Activated naive CD4-positive, alpha-beta T cell (primary cell): ENCODE measurements around the gene PPP1CA.
"Not testable (repeated sequence)": the region's sequence is repeated elsewhere in the genome, so short reads cannot be mapped to it uniquely, and the experiment has no call there.

Experiments used
- DNase-seq, 4 experiments: peaks; one replicate each; lab custom pipeline; 2025; lab: John Stamatoyannopoulos, UW

Gene PPP1CA

DNA sequence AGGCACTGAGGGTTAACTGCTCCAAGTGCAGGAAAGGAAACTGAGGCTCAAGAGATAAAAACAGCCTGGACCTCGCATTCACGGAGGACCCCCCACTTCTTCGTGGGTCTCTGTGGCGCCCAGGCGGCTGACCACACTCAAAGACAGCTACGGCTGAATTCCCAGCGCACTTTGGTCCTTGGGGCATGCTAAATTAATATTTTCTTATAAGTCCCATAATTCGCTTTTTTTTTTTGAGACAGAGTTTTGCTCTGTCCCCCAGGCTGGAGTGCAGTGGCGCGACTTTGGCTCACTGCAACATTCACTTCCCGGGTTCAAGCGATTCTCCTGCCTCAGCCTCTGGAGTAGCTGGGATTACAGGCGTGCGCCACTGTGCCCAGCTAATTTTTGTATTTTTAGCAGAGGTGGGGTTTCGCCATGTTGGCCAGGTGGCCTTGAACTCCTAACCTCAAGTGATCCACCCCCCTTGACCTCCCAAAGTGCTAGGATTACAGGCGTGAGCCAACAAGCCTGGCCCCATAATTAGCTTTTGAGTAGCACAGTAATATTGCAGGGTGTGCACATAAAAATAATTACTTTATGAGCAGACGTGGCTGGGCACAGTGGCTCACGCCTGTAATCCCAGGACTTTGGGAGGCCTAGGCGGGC, 658 bp upstream of the PPP1CA start:
- not testable (repeated sequence) for DNase-seq

DNA sequence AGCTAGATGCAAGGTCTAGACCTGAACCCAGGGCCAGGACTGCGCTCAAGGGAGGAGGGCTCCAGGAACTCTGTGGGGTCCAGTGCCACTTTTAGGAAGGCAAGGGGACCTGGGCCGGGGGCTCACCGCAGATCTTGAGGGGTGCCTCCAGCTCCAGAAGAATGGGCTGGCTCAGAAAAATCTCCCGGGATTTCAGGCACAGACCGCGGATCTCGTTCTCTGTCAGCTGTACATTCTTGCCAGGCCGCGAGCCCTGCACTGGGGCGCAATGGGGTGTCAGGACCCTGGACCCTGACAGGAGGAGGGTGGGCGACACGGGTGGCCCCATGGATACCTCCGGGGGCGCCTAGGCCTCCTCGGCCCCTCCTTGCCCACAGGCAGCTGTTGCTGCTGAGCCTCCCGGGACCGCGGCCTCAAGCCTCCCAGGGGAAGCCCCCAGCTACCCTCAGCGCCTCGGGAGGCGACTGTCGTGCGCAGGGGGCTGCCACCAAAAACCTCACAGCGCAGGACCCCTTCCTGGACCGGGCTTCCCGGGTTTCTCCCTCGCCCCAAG, 640 bp downstream of the PPP1CA start:
- no peak for DNase-seq

DNA sequence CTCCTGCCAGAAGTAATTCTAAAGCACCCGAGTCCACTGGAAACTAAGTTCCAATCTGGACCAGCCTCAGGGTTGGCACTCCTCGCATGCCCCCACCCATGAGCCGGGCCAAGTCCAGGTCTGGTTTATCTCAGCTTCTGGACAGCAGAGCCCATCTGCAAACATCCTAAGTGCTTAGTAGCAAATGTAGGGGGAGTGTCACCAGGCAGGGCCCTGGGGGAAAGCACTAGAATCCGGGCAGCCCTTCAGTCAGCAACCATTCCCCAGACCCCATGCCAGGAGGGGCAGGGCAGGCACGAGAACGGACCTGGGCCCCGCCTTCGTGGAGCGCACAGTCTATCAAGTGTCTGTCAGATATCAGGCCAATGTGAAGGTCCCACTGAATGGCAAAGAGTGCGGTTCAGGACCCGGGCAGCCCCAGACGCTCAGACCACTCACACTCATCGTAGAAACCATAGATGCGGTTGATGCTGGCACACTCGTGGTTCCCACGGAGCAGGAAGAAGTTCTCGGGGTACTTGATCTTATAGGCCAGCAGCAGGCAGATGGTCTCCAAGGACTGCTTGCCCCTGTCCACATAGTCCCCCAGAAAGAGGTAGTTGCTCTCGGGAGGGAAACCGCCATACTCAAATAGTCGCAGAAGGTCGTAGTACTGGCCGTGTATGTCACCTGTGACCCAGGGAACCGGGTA, 1.3 kb downstream of the PPP1CA start:
- no peak for DNase-seq

DNA sequence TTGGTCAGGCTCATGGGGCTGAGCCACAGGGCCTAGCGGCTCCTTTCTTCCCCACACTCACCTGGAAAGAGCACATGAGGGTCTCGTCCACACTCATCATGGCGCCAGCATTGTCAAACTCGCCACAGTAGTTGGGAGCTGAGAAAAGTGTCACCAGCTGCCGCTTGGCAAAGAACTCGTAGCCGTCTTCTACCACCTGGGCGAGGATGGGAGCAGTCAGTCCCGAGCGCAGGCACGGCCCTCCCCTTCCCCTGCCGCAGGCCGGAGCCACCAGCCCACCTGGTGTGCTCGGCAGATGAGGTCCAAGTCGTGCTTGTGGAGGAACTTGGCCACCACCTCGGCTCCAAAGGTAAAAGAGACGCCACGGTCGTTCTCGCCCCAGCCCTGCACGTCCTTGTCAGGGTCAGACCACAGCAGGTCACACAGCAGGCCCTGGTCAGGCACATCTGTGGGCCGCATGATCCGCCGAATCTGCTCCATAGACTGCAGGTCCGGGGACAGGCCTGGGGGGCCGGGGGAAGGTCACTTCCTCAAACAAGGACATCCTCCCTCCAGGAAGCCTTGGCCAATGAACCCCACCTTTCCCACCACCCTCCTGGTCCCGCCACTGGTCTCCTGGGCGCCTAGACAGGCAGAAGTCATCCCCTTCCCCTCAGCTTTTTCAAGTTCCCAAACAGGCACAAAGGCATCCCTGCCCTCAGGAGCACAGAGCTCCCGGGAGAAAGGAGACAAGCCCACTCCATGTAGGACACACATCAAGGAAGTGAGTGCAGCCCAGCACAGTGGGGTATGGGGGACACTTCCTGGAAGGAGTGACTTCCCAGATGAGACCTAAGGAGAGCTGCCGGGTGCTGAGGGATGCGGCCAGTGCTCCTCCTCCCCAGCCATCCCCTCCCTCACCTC, 2.7 kb downstream of the PPP1CA start:
- no peak for DNase-seq

DNA sequence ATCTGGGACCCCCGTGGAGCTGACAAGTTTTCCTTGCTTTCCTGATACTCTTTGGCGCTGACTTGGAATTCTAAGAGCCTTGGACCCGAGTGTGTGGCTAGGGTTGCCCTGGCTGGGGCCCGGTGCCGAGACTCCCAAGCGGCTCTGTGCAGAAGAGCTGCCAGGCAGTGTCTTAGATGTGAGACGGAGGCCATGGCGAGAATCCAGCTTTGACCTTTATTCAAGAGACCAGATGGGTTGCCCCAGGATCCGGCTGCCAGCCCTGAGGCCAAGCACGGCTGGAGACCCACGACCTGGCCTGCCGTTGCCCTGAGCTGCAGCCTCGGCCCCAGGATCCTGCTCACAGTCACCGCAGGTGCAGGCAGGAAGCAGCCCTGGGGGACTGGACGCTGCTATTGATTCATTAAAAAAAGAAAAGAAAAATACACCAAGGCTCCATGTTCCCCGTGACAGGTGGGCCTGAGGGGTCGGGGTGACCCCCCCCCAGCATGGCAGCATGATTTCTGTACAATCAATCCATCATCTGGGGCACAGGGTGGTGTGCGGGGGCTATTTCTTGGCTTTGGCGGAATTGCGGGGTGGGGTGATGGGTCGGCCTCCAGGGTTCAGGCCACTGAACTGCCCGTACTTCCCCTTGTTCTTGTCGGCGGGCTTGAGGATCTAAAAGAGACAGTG, 3.5 kb downstream of the PPP1CA start:
- DNase-seq = no peak

DNA sequence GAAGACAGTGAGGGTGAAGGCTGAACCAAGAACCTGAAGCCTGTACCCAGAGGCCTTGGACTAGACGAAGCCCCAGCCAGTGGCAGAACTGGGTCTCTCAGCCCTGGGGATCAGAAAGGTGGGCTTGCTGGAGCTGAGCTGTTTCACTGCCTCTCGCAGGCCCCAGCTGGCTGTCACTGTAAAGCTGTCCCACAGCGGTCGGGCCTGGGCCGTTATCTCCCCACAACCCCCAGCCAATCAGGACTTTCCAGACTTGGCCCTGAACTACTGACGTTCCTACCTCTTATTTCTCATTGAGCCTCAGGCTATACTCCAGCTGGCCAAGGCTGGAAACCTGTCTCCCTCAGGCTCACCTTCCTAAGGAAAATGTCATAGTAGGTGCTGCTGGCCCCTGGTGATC, 4.1 kb downstream of the PPP1CA start:
- DNase-seq = no peak

DNA sequence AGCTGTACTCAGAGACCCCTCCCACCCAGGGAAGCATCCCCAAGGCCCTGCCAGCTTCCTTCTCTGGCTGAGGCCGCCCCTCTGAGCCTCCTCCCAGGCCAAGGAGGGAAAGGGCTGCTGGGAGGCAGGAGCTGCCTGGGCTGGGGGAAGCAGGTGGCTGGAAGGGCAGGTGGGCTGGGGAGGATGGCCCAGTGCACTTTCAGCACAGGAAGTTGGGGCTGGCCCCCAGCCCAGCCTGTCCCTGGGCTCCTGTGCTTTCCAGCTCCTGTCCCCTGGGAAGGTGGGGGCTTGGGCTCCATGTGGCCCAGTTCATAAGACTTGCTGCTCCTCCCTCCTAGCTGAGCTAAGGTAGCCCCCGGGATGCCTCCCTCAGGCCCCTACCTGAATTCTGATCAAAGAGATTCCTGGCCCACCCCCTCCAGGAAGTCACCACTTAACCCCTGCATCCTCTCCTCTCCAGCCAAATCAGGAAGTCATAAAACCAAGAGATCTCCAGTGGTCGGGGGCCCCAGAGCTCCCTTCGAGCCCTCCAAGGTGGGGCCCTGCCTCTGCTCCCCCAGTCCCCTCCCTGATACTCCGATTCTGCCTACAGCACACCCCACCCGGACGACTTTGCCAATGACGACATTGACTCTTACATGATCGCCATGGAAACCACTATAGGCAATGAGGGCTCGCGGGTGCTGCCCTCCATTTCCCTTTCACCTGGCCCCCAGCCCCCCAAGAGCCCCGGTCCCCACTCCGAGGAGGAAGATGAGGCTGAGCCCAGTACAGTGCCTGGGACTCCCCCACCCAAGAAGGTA, 4.9 kb downstream of the PPP1CA start:
- DNase-seq = no peak

DNA sequence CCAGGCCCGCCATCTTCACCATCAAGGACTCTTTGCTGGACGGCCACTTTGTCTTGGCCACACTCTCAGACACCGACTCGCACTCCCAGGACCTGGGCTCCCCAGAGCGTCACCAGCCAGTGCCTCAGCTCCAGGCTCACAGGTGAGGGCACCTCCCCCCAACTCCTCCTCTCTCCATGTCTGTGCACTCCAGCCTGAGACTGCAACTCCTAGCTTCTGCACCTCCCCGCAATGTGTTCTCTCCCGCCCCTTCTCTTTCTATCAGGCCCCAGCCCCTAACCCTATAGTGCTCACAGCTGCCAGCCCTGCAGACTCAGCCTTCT, 5.4 kb downstream of the PPP1CA start:
- no peak for DNase-seq

DNA sequence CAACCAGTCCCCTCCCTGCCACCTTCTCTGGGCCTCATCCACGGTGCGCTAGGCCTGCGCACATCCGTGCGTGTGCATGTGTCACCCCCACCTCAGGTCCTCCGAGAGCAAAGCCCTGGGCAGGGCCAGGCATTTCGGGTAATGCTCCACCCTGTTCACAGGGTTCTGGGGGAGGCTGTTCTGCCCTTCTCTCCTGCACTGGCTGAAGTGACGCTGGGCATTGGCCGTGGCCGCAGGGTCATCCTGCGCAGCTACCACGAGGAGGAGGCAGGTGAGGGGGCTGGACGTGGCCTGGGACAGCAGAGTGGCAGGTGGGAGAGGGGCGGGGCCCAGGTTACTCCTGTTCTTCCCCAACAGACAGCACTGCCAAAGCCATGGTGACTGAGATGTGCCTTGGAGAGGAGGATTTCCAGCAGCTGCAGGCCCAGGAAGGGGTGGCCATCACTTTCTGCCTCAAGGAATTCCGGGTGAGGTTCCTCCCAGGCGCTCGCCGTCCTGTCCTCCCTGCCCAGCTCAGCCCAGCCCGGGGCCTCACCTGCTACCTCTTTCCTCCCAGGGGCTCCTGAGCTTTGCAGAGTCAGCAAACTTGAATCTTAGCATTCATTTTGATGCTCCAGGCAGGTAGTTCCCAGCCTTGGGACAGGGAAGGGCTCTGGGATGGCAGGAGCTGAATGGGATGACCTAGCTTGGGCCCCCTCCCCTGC, 6.0 kb downstream of the PPP1CA start:
- no peak for DNase-seq

DNA sequence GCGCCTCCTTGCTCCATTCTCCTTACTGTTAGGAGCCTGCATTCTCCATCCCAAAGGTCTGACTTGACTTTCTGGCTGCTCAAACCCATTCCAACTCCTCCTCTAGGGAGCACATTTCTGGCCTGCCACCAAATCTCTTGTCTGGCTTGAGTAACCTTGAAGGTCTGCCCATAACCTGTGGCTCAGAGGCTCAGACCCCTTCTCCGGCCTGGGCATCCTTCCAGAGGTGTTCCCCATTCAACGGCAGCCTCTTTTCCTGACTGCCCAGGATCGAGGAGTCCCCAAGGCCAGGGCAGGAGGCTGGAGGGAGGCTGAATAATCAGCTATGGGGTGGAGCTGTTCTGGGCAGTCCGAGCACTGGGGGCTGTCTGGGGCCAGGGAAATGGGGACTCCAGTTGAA, 7.7 kb downstream of the PPP1CA start:
- no peak for DNase-seq

DNA sequence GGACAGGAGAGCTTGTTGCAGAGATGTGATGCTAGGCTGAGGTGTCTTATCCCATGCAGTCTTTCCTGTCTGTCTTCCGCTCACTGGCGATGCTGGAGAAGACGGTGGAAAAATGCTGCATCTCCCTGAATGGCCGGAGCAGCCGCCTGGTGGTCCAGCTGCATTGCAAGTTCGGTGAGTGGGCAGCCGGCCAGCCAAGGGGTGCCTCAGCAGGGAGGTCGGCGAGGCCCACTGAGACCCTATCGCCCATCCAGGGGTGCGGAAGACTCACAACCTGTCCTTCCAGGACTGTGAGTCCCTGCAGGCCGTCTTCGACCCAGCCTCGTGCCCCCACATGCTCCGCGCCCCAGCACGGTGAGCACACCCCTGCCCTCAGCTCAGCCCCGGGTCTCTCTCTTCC, 8.2 kb downstream of the PPP1CA start:
- DNase-seq = no peak

DNA sequence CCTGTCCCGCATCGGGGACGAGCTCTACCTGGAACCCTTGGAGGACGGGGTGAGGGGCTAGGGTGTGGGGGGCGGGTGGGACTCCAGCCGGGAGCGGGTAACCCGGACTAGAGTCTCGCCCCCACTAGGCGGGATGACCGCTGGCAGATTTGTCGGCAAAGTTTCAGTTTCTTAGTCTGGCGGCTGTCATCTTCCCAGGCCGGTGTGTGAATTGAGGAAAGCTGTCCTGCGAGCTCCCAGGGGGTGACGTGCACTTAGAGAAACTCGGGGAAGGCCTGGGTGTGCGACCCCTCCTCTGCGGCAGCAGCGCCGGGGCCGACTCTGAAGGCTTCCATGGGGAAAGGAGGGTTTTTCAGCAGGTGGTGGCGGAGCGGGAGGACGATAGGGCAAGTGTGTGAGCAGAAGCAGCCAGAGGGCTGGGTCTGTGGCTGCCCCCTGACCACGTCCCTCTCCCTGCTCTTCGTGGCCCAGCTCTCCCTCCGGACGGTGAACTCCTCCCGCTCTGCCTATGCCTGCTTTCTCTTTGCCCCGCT, 9.4 kb downstream of the PPP1CA start:
- DNase-seq = no peak

DNA sequence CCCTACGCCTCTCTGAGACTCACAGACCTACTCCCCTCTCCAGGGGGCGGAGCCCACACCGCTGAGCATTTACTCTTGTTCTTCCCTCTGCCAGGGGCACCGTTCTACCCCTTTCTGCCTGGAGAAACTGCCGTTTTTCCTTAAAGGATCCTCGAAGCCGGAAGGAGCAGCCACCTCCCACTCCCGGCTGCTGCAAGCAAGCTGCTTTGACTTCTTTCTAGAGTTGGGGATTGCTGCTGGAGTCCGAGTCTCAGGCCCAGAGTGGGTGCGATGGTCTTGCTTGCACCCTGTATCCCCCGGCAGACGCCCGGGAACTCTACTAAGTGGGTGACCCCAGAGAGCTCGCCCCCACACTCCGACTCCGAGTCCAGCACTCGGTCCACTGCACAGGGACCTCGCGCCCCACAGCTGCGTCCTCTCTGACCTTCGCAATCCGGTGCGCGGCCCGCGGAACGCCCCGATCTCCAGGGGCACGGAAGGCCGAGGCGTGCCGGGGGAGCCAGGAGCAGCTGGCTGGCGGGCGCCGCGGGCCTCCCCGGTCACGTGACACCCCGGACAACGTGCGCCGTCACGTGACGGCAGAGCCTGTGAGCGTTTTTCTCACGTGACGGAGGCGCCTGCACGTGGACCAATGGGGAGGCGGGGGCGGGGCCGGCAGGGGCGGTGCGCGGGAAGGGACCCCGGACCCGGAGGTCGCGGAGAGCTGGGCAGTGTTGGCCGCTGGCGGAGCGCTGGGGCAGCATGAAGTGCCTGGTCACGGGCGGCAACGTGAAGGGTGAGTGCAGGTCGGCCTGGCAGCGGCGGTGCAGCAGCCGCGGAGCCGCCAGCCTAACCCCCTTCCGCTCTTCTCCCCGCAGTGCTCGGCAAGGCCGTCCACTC, 10.1 kb downstream of the PPP1CA start, which contains the start of gene RAD9A:
TSS of gene RAD9A (plus strand) at position 683 of the 879 bp plus-strand sequence. CDS start at position 742, 59 bp downstream.
- DNase-seq = peak; percentile 79 to 91 (median 82)

DNA sequence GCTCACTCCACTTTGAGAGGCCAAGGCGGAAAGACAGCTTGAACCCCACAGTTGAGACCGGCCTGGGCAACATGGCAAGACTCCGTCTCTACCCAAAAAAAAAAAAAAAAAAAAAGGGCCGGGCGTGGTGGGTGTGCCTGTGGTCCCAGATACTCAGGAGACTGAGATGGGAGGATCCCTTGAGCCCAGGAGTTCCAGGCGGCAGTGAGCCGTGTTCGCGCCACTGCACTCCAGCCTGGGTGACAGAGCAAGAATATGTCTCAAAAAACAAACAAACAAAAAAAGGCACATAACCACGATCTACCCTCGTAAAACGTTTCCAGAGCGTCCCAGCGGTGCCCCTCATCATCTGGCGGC, 10.7 kb downstream of the PPP1CA start:
- DNase-seq = no peak

DNA sequence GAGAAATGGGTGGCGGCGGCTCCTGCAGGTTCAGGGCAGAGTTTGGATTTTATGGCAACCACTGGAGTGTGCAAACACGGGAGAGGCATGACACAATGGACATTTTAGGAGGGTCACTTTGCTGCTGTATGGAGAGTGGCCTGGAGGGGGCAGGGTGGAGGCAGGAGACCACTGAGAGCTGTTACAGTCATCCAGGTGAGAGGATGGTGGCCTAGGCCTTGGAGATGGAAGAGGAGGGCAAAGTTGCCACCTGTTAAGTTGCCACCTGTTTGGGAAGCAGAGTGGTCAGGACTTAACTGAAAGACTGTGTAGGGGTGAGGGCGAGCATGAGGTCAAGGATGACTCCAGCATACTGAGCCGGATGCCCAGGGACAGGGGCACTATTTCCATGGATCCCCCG, 12.2 kb downstream of the PPP1CA start:
- DNase-seq = peak in 2 of 4 experiments; percentile 35 to 48

DNA sequence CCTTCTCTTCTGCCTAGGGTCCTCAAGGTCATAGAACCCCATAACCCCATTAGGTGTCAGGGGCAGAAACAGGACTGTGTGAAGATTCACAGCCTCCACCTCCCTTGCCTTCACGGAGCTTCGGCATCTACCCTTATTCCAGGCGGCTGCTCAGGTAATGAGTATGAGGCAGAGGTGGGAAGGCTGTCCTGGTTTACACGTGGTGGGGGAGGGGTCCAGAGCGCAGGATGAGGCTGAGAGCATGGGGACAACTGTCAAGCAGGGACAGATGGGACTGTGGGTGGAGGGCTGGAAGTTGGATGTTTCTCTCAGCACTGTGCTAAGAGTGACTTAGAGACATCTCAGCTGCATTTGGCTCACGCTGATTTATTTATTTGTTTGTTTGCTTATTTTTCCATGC, 14.1 kb downstream of the PPP1CA start:
- DNase-seq = no peak

DNA sequence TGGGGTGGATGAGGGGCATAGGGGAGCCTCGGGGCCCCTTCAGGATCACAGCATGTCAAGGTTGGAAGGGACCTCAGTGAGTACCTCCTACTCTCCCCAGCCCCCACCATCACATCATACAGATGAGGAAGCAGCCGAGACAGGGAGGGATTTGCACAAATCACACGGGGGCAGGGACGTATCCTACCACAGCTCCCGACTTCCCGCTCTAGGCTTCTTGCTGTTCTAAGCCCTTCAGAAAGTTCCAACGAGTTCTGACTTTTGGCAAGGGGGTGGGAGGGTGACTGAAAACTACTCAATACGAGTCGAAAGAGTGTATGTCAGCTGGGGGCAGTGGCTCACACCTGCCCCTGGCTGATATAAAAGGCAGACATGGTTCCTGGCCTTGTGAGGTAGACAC, 14.6 kb downstream of the PPP1CA start:
- no peak for DNase-seq

DNA sequence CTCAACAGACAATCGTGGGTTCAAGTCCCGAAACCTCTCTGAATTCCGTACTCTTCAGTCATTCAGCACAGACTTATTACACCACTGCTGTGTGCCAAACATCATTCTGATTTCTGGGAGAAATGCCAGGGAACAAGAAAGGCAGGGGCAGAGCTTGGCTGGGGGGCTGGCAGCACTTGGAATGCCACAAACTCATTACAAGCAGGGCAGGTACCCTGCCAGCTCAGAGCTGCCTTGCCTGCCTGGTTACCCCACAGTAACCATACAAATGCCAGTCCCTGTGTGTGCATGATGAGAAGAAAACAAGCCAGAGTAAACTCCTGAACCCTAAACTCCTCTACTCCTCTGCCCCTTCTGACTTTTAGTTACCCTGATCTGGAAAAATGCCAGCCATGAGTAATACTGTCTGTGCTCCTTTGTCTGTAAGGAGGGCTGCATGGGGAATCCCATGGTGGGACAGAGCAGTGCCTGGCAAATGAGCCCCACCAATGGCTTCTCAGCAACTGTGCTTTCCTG, 16.7 kb downstream of the PPP1CA start:
- DNase-seq = no peak
